Sigmoid colon (tissue), 7 donors: ENCODE results near the gene NEO1. TPM values are rescaled to one million over a fixed set of nuclear protein-coding genes. Genes with fewer than 3 reads are reported as not detected.

Experiments used
- DNase-seq: peaks from one replicate; pipeline ENCODE4 v3.0.0-alpha.2; 2019
- H3K27ac ChIP-seq, 4 donors: fragments of 200-600 bp; sonication (generic); one replicate each; pipeline ENCODE4 v1.5.1; 2016 to 2019; ENCODE audit warnings: mild to moderate bottlenecking in 1 of 4
- H3K27me3 ChIP-seq, 3 donors: fragments of 200-600 bp; sonication (generic); one replicate each; pipeline ENCODE4 v1.5.1; 2019; ENCODE audit warnings: mild to moderate bottlenecking in 1 of 3
- H3K36me3 ChIP-seq, 4 donors: fragments of 200-600 bp; sonication (generic); one replicate each; pipeline ENCODE4 v1.5.1; 2016 to 2019
- H3K4me1 ChIP-seq, 4 donors: fragments of 200-600 bp; sonication (generic); one replicate each; pipeline ENCODE4 v1.5.1; 2017 to 2019
- H3K4me3 ChIP-seq, 4 donors: fragments of 200-600 bp; sonication (generic); one replicate each; pipeline ENCODE4 v1.5.1; 2017 to 2019; ENCODE audit warnings: mild to moderate bottlenecking in 2 of 4, moderate library complexity in 1 of 4
- H3K9me3 ChIP-seq, 4 donors: fragments of 200-600 bp in 3 of 4; sonication (generic) in 3 of 4; one replicate each; pipeline versions ENCODE4 v1.5.1 to v1.6.1; 2013 to 2019
- CTCF ChIP-seq, 4 experiments: fragments of 450-650 bp in 3 of 4; fragments of 200-600 bp in 1 of 4; IDR thresholded peaks; one replicate each; pipeline ENCODE4 v1.5.1; 2016 to 2019; ENCODE audit warnings: antibody characterized with exemption in 4 of 4, mild to moderate bottlenecking in 3 of 4, moderate library complexity in 2 of 4
- EP300 ChIP-seq, 4 donors: sonication (generic); formaldehyde crosslinking; IDR thresholded peaks; one replicate each; pipeline ENCODE4 v1.6.1; 2017; ENCODE audit warnings: antibody characterized with exemption in 4 of 4
- POLR2A ChIP-seq, 2 donors: fragments of 450-650 bp; IDR thresholded peaks; one replicate each; pipeline ENCODE4 v1.6.1; 2016; ENCODE audit warnings: antibody characterized with exemption in 2 of 2, mild to moderate bottlenecking in 2 of 2, moderate library complexity in 2 of 2
- POLR2AphosphoS5 ChIP-seq, 4 donors: sonication (generic); formaldehyde crosslinking; IDR thresholded peaks; one replicate each; pipeline ENCODE4 v1.6.1; 2017; ENCODE audit warnings: antibody characterized with exemption in 4 of 4
- WGBS, 2 donors: extraction: QIAGEN DNeasy Blood & Tissue Kit; methylation state at CpG; one replicate each; pipeline ENCODE4 v1.1.7; 2013; 5-methylcytosine and 5-hydroxymethylcytosine counted together
- intact Hi-C: fragments of 100-400 bp; cut with DNase I; formaldehyde crosslinking; loops from one replicate; pipeline ENCODE4 v1.15.1; 2023
- polyA plus RNA-seq, 3 donors: library from polyadenylated mRNA; stranded (reverse); fragments of 200-250 nt; gene quantifications; one replicate each; pipeline ENCODE4 v1.2.3, GENCODE V29; 2013
- total RNA-seq, 4 donors: library from RNA; depleted of rRNA; stranded (reverse); fragments of >200 nt; gene quantifications; one replicate each; pipeline ENCODE4 v1.1.0, GENCODE V29; 2016
- donor health status: healthy with polysubstance abuse.
- donor health status: Bipolar disorder and iron deficiency.
- donor health status: healthy.

Gene NEO1
- total and polyA plus RNA-seq, 7 donors: 9.0 to 56.5 (median 26.8) TPM

GRCh38 chr15:73225358-73226015 is 173.2 kb downstream of the NEO1 start:
- Histone ChIP-seq H3K9me3 (no peaks in the 10 kb centered on the region), H3K27me3 (no peaks in the 10 kb centered on the region), H3K36me3 (no peaks in the 10 kb centered on the region), H3K27ac (no peak overlapping the region), H3K4me1 (peaks cover 0 to 14% (median 5%) of the 10 kb centered on the region in 4 donors), H3K4me3 (no peak overlapping the region)
- intact Hi-C loops: no loop called here
- no peak for TF ChIP-seq POLR2A (IDR thresholded peaks at IDR 0.05)
- DNase-seq: no peak
- 54 to 81% methylated on average over 13 of the region's 13 CpGs for WGBS, 2 donors

GRCh38 chr15:73226093-73226814 is 174.0 kb downstream of the NEO1 start:
- intact Hi-C loops: no loop called here
- no peak overlapping the region for H3K27ac ChIP-seq
- no peak for DNase-seq
- H3K9me3 ChIP-seq: no peaks in the 10 kb centered on the region
- H3K4me3 ChIP-seq: no peak overlapping the region
- H3K4me1 ChIP-seq: peaks cover 0 to 14% (median 5%) of the 10 kb centered on the region in 4 donors
- no peak for TF ChIP-seq CTCF (IDR thresholded peaks at IDR 0.05)
- TF ChIP-seq POLR2A (IDR thresholded peaks at IDR 0.05): no peak
- TF ChIP-seq POLR2AphosphoS5 (IDR thresholded peaks at IDR 0.05): no peak
- no peak for TF ChIP-seq EP300 (IDR thresholded peaks at IDR 0.05)
- WGBS, 2 donors: 91 to 94% methylated on average over 9 of the region's 9 CpGs
- no peaks in the 10 kb centered on the region for H3K36me3 ChIP-seq
- H3K27me3 ChIP-seq: no peaks in the 10 kb centered on the region

DNA sequence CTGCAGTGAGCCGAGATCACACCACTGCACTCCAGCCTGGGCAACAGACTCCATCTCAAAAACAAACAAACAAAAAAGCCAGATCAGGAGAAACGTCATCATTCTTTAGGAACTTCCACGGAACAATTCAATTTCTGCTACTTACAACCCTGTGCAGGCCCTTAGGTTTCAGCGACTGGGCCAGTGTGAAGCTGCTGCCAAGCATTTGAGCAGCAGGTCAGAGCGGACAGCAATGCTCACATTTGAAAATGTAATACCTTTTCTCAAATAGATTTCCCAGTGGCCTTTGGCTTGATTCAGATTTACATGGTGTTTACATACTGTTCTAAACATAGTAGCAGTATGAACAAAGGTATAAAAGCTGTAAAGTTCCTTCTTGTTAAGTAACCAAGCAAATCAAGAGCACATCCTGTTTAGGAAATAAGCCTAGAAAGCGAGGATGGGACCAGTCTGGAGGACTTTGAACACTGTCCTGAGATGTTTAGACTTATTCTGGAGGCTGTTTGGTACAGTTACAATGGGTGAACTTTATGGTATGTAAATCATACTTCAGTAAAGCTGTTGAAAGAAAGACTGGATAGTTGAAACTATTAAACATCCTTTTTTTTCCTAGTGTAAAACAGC is 175.3 kb downstream of the NEO1 start:
- TF ChIP-seq POLR2A (IDR thresholded peaks at IDR 0.05) (no peak), POLR2AphosphoS5 (IDR thresholded peaks at IDR 0.05) (no peak), CTCF (IDR thresholded peaks at IDR 0.05) (no peak), EP300 (IDR thresholded peaks at IDR 0.05) (no peak)
- H3K4me3 ChIP-seq: no peak overlapping the region
- no peaks in the 10 kb centered on the region for H3K9me3 ChIP-seq
- no peaks in the 10 kb centered on the region for H3K36me3 ChIP-seq
- peak overlapping the region in 3 of 4 donors; percentile 7 to 16 (median 11) for H3K27ac ChIP-seq
- 44 to 59% methylated on average over 6 of the region's 6 CpGs for WGBS, 2 donors
- intact Hi-C loops: no loop called here
- no peaks in the 10 kb centered on the region for H3K27me3 ChIP-seq
- H3K4me1 ChIP-seq: peaks cover 0 to 14% (median 5%) of the 10 kb centered on the region in 4 donors
- DNase-seq: no peak

GRCh38 chr15:73228128-73228646 is 175.9 kb downstream of the NEO1 start:
- Histone ChIP-seq H3K27ac (peak overlapping the region in 1 of 4 donors; percentile 7), H3K27me3 (no peaks in the 10 kb centered on the region), H3K4me1 (peaks cover 0 to 14% (median 5%) of the 10 kb centered on the region in 4 donors), H3K4me3 (no peak overlapping the region), H3K9me3 (no peaks in the 10 kb centered on the region), H3K36me3 (no peaks in the 10 kb centered on the region)
- 93 to 96% methylated on average over 1 of the region's 1 CpG for WGBS, 2 donors
- intact Hi-C loops: no loop called here
- TF ChIP-seq POLR2AphosphoS5 (IDR thresholded peaks at IDR 0.05) (no peak), CTCF (IDR thresholded peaks at IDR 0.05) (no peak), EP300 (IDR thresholded peaks at IDR 0.05) (no peak)
- no peak for DNase-seq
